Stimulated activated CD8-positive, alpha-beta memory T cell treated with anti-CD3 and anti-CD28 coated beads, Interleukin-2, amount 100 ng/mL, for 1 hour (primary cell): Measurements from ENCODE around the gene SRD5A2.

Source experiments
- DNase-seq, 2 donors: peaks; one replicate each; pipeline ENCODE4 v3.0.0-alpha.2; 2020; ENCODE audit warnings: low read depth in 2 of 2

The SRD5A2 gene, protein sequence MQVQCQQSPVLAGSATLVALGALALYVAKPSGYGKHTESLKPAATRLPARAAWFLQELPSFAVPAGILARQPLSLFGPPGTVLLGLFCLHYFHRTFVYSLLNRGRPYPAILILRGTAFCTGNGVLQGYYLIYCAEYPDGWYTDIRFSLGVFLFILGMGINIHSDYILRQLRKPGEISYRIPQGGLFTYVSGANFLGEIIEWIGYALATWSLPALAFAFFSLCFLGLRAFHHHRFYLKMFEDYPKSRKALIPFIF

DNA sequence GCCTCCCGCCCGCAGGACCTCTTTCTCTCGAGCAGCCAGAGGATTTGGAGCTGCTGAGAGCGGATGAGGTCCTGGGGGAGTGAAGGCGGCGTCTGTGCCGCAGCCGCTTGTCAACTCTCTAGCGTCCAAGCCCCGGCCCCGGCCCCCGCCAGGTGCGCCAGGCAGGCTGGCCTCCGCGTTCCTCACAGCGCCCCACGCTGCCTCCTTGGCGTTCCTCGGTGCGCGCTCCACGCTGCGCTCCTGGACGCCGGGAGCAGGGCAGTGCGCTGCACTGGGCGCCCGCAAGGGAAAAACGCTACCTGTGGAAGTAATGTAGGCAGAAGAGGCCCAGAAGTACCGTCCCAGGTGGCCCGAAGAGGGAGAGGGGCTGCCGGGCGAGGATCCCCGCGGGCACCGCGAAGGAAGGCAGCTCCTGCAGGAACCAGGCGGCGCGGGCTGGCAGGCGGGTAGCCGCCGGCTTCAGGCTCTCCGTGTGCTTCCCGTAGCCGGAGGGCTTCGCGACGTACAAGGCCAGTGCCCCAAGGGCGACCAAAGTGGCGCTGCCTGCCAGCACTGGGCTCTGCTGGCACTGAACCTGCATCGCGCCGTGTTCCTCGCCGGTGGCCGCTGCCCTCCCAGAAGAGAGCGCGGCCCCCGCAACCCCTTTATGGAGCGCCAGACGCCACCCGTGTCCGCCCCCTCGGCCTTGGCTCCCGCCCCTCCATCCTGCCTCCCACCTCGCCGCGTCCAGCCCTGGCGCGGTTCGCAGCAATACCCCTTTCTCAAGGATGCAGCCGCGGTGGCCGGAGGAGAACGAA lies at the start of gene SRD5A2:
TSS of gene SRD5A2 (minus strand) at position 618 of the 797 bp plus-strand sequence. CDS start at position 580, 38 bp downstream.
- no peak for DNase-seq

- no peak for DNase-seq
Observed at GRCh38 chr2:31606509-31606908, 25.8 kb upstream of the SRD5A2 start.

DNA sequence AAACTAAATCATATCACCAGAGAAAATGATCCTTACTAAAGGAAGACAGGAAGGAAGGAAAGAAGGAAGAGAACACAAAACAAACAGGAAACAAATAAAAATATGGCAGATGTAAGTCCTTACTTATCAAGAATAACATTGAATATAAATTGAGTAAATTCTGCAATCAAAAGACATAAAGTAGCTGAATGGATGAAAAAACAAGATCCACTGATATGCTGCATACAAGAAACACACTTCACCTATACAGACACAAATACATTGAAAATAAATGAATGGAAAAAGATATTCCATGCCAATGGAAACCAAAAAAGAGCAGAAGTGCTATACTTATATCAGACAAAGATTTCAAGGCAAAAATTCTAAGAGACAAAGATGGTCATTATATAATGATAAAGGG lies 18.0 kb upstream of the SRD5A2 start:
- DNase-seq = no peak

GRCh38 chr2:31586230-31586629 lies 5.5 kb upstream of the SRD5A2 start:
- DNase-seq = no peak

GRCh38 chr2:31581124-31581795 lies 522 bp upstream of the SRD5A2 start:
- DNase-seq = no peak

GRCh38 chr2:31579996-31580320 lies 780 bp downstream of the SRD5A2 start:
- DNase-seq = no peak

GRCh38 chr2:31578316-31578715 lies 2.4 kb downstream of the SRD5A2 start:
- DNase-seq = no peak

DNA sequence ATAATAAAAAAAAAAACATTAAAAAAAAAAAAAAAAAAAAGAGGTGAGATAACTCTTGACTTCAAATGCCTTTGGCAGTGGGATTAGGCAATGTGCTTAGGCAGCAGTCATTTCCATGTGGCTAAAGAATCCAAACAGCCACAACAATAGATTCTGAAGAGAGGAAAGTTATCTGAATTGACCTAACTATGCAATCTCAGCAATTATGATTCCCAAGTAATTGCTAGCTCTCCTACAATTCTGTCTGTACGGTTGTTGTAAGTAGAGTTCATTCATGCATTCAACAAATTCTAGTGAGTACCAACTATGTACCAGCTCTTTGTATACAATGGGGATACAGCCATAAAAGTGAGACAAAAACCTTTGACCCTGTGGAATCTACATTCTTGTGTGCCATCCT lies 3.6 kb downstream of the SRD5A2 start:
- no peak for DNase-seq

GRCh38 chr2:31568585-31569201 lies 12.0 kb downstream of the SRD5A2 start:
- no peak for DNase-seq

GRCh38 chr2:31567679-31568078 lies 13.1 kb downstream of the SRD5A2 start:
- DNase-seq = no peak

DNA sequence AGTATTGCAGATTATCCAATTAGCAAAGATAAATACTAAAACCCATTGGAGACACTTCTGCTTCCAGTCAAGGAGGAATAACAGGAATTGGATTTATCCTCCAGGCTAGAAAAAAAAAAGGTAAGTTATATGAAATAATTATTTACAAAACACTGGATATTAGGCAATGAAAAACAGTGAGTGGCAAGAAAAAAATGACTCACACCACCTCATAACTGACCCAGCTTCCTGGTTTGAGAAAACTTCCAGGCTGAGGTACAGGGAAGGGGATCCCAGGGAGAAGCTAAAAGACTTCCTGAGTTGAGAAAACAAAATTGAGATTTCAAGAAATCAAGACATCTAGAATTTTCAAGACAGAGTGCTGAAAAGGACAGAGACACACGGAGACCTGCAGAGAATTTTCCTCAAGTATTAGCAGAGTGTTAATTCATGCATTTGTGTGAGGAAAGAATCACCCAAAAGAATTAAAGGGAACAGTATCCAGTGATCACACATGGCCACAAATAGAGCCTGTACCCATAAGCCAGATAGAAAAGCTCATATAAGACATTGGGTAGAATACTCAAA lies 17.4 kb downstream of the SRD5A2 start:
- DNase-seq = no peak

GRCh38 chr2:31561823-31562222 lies 18.9 kb downstream of the SRD5A2 start:
- DNase-seq = no peak

- no peak for DNase-seq
Observed at GRCh38 chr2:31558401-31559295, 22.1 kb downstream of the SRD5A2 start.

DNA sequence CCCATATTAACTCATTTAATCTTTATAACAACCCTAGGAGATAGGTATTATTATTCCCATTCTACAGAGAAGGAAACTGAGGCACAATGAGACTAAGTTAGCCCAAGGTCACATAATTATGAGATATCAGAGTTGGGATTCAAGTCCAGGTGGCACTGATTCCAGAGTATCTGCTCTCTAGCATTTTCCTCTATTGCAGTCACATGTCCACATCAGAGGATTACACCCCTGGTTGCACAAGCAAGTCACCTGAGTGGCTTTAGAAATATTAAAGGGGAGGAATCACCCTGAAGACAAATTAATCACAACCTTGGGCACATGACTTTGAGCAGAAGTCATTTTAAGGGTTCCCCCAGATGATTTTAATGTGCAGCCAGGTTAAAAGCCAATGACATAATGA lies 23.8 kb downstream of the SRD5A2 start:
- no peak for DNase-seq

DNA sequence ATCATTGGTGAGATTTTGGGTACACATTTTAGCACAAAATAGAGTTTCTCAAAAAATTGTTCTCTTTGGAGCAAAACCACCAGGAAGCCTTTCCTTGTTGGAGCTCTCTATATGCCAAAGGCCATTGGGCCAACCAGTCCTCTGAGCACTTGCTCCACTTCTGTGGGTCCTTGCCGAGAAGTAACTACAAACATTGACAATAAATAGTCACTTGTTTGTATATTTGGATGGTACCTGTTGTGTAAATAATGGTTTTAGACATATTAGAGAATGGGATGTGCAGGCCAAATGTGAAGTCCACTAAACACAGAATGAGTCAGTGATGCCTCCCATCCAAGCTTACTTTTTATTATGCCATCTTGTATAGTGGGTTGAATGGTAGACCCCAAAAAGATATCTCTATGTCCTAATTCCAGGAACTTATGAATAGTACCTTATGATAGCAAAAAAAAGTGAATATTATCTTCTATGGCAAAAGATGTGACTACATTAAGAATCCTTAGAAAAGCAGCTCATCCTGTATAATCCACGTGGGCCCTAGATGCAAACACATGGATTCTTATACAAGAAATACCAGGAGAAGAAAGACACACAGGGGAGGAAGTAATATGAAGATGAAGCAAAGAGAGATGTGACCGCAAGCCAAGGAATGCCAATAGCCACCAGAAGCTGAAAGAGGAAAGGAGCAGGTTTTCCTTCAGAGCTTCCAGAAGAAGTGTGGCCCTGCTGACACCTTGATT lies 24.6 kb downstream of the SRD5A2 start:
- no peak for DNase-seq

DNA sequence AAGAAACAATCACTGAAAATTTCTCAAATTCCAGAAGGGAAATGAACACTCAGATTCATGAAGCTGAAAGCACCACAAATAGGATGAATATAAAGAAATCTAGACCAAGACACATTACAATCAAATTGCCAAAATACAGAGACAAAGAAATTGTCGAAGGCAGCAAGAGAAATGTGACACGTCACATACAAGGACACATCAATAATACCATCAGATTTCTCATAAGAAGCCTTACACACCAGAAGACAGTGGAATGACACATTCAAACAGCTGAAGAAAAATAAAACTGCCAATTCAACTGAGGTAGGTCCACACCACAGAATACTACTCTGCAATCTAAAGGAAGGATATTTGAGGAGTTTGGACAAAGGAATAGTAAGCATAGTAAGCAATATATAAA lies 27.4 kb downstream of the SRD5A2 start:
- DNase-seq = no peak

- DNase-seq = no peak
Observed at GRCh38 chr2:31547485-31547884, 33.3 kb downstream of the SRD5A2 start.

DNA sequence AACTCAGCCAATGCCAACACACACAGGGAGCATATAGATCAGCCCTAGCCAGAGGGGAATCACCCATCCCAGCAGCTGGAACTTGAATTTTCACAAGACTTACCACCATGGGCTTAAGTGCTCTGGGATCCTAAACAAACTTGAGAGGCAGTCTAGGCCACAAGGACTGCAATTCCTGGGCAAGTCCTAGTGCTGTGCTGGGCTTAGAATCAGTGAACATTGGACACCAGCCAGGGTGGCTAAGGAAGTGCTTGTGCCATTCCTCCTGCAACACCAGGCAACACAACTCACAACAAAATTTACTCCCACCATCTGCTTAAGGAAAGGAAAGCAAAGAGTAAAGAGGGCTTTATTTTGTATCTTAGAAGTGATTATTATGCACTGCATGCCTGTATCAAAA lies 38.9 kb downstream of the SRD5A2 start:
- no peak for DNase-seq

- no peak for DNase-seq
Observed at GRCh38 chr2:31539505-31539904, 41.2 kb downstream of the SRD5A2 start.

- no peak for DNase-seq
Observed at GRCh38 chr2:31535768-31536167, 45.0 kb downstream of the SRD5A2 start.
